Adipocyte (in vitro differentiated cells): ENCODE measurements around the gene PGAP3.

Experiments used
- DNase-seq: peaks from one replicate; pipeline ENCODE4 v3.0.0-alpha.2; 2015; ENCODE audit warnings: low read depth
- H3K27me3 ChIP-seq: replicated peaks from 2 replicates; pipeline ENCODE4 v1.7.0; 2013; ENCODE audit warnings: mild to moderate bottlenecking, low read length, moderate library complexity; ENCODE audit not compliant: control insufficient read depth, insufficient read depth
- H3K36me3 ChIP-seq: 2 replicates; pipeline ENCODE4 v1.7.0; 2013; ENCODE audit warnings: low read length, mild to moderate bottlenecking, moderate library complexity; ENCODE audit not compliant: control insufficient read depth, insufficient read depth, severe bottlenecking
- H3K4me1 ChIP-seq: 2 replicates; pipeline ENCODE4 v1.7.0; 2013; ENCODE audit warnings: mild to moderate bottlenecking, low read length, moderate library complexity; ENCODE audit not compliant: control insufficient read depth, insufficient read depth
- H3K4me3 ChIP-seq: 2 replicates; pipeline ENCODE4 v1.7.0; 2013; ENCODE audit warnings: mild to moderate bottlenecking, low read length, moderate library complexity
- H3K9ac ChIP-seq: 2 replicates; pipeline ENCODE4 v1.7.0; 2013; ENCODE audit warnings: mild to moderate bottlenecking, low read length, moderate library complexity
- H3K9me3 ChIP-seq: 2 replicates; pipeline ENCODE4 v1.7.0; 2013; ENCODE audit warnings: mild to moderate bottlenecking, low read length, moderate library complexity; ENCODE audit not compliant: control insufficient read depth

Gene PGAP3

DNA sequence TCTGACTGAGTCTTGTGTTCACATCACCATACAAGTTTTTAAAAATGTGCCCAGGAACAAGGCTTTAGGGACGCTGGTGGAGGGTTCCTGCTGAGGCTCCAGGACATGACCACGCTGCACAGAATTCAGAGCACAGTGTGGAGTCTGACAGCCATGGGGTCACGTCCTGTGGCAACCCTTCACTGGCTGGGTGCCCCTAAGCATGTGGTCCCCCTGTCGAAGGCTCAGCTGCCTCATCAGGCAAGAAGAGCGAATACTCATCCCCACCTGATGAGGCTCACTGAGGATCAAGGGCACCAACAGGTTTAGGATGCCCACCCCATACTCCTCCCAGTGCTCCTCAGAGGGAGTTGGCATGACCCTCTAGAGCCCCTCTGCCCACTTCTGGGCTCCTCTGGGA is 13.7 kb downstream of the PGAP3 start:
- no peak for DNase-seq
- Histone ChIP-seq H3K36me3 (no peaks in the 10 kb centered on the region), H3K9ac (no peak overlapping the region), H3K27me3 (peaks cover 36% of the 10 kb centered on the region), H3K4me1 (peaks cover 12% of the 10 kb centered on the region), H3K4me3 (no peak overlapping the region), H3K9me3 (no peaks in the 10 kb centered on the region)

DNA sequence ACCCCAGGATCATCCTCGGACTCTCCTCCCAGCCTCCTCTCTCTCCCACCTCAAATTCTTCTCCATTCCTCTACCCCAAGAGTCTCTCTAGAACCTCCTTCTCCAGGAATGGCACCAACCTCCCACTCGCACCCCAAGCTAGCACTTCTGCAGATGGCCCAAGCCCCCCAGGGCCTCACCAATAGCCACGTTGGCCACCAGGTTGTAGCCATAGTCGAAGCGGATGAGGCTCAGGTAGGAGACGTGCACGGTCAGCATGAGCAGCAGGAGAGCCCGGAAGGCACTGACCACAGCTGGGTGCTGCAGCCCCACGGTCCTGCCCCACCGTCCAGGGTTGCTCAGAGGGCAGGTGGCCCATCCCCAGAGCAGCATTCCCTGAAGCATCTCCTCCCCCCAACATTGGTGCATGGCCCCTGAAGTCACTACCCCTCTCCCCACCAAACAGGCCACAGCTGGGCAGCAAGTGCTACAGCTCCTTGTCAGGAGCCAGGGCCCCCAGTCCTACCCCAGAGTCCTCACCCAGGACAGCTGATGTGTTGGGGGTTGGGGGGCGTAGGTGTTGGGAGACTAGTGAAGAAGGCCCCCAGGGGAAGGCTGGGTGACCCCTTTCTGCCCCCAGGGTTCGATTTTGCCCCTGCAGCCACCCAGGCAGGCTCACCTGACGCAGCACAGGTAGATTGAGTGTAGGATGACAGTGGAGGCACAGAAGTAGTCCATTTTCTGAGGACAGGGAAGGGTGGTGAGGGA is 14.3 kb downstream of the PGAP3 start:
- Histone ChIP-seq H3K9ac (no peak overlapping the region), H3K27me3 (peaks cover 42% of the 10 kb centered on the region), H3K4me3 (no peak overlapping the region), H3K4me1 (peaks cover 12% of the 10 kb centered on the region), H3K36me3 (no peaks in the 10 kb centered on the region), H3K9me3 (no peaks in the 10 kb centered on the region)
- DNase-seq: no peak

DNA sequence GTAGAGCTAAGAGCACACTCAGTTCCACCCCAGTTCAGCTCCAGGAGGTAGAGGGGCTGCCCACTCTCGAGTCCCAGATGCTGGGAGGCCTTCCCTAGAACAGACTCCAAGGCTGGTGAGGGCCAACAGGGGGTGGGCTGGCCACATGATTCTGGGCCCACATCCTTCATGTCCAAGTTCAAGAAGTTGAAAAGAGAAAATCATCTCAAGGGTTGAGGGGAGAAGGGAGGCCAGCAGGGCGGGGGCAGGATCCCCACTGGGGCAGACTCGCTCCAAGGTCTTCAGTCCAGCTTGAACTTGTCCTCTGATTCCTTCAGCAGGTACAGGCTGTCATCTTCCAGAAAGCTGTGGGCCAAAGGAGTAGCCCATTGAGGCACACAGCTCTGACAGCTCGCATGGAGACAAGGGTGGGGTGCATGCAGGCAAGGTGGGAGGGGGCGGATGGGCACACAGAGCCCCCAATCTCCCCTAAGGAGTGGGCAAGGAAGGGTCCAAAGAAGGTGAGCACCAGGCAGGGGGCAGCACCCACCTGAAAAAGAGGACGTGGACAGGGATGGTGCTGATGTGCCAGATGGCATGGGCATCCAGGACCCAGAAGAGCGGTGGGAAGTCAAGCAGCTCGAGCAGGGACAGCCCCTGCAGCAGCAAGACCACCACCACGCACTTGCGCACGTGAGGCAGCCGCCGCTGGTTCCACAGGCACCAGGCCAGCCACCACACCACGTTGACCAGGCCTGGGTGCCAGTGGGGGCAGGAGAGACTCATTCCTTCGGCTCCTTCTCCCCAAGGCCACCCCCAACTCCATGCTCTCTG is 15.1 kb downstream of the PGAP3 start:
- DNase-seq: no peak
- H3K9ac ChIP-seq: no peak overlapping the region
- peaks cover 43% of the 10 kb centered on the region for H3K27me3 ChIP-seq
- H3K36me3 ChIP-seq: no peaks in the 10 kb centered on the region
- H3K9me3 ChIP-seq: no peaks in the 10 kb centered on the region
- no peak overlapping the region for H3K4me3 ChIP-seq
- peaks cover 12% of the 10 kb centered on the region for H3K4me1 ChIP-seq

DNA sequence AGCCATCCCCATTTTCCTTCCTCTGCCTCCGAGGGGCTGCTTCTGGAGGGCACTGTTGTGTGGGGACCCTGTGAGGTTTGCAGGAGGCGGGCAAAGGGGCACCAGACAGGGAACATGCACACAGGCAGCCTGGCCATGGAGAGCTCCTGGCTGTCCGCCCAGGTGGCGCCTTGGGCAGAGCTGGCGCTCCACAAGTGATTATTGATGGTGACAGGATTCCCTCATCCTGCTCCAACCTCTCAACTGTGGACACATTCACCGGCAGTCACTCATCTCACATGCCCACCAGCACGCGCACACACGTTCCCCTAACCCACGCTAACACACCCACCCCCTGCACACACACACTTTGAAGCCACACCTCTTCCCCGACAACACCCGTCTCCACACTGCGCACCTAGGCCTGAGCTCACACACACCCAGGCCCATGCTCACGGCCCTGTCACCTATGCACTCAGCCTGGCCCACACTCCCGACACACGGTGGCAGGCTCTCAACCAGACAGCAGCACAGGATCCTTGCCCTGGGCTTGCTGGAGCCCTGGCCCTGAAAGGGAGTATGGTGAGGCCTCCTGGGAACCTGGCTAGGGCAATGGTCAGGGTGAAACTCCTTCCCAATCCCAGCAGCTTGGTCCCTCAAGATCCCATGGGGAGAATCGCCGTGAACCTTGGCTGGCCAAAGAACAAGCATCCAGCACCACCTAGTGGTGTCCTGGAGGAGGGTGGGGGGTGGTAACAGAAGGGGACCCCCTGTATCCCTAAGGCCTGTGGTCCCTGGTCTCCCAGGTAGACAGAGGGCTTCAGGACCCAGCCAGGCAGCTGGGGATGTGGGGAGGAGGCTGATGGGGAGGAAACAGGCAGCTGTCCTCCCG is 16.0 kb downstream of the PGAP3 start:
- no peaks in the 10 kb centered on the region for H3K36me3 ChIP-seq
- H3K4me3 ChIP-seq: no peak overlapping the region
- H3K9me3 ChIP-seq: no peaks in the 10 kb centered on the region
- H3K27me3 ChIP-seq: peaks cover 50% of the 10 kb centered on the region
- H3K9ac ChIP-seq: no peak overlapping the region
- DNase-seq: peak; percentile 49
- peaks cover 15% of the 10 kb centered on the region for H3K4me1 ChIP-seq

DNA sequence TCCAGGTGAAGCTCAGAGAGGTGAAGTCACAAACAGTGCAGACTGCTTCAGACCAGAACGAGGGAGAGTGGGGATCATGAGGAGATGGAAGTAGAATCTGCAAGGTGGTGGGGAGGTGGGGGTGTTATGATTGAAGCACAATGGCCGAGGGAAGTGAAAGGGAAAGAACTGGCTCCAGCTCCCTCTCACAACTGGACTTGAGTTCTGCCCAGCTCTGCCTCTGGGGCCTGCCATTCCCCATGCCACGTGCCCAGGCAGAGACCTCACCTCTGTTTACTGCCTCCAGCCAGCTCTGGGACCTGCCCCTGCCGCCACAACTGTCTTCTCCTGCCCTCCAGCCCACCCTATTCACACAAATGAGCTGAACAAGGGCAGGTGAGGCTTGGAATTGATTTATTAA is 17.1 kb downstream of the PGAP3 start:
- no peak for DNase-seq
- Histone ChIP-seq H3K27me3 (peaks cover 61% of the 10 kb centered on the region), H3K9me3 (no peaks in the 10 kb centered on the region), H3K36me3 (no peaks in the 10 kb centered on the region), H3K4me1 (peaks cover 16% of the 10 kb centered on the region), H3K4me3 (no peak overlapping the region), H3K9ac (no peak overlapping the region)

DNA sequence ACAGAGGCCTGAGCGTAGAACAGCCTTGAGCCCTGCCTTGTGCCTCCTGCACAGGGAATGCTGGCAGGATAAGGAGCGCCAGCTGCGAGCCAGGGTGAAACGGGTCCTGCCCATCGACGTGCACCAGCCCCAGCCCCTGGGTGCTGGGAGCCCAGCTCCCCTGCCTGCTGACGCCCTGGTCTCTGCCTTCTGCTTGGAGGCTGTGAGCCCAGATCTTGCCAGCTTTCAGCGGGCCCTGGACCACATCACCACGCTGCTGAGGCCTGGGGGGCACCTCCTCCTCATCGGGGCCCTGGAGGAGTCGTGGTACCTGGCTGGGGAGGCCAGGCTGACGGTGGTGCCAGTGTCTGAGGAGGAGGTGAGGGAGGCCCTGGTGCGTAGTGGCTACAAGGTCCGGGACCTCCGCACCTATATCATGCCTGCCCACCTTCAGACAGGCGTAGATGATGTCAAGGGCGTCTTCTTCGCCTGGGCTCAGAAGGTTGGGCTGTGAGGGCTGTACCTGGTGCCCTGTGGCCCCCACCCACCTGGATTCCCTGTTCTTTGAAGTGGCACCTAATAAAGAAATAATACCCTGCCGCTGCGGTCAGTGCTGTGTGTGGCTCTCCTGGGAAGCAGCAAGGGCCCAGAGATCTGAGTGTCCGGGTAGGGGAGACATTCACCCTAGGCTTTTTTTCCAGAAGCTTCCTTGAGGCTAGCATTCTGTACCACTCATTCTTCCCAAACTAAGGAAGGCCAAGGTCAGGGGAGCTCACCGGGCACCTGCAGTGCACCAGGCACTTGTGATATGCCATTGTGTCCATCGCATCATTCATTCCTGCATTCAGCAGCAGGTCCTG is 17.7 kb downstream of the PGAP3 start:
- no peak overlapping the region for H3K4me3 ChIP-seq
- no peak for DNase-seq
- H3K9ac ChIP-seq: no peak overlapping the region
- no peaks in the 10 kb centered on the region for H3K9me3 ChIP-seq
- no peaks in the 10 kb centered on the region for H3K36me3 ChIP-seq
- H3K4me1 ChIP-seq: peaks cover 10% of the 10 kb centered on the region
- H3K27me3 ChIP-seq: peaks cover 62% of the 10 kb centered on the region

DNA sequence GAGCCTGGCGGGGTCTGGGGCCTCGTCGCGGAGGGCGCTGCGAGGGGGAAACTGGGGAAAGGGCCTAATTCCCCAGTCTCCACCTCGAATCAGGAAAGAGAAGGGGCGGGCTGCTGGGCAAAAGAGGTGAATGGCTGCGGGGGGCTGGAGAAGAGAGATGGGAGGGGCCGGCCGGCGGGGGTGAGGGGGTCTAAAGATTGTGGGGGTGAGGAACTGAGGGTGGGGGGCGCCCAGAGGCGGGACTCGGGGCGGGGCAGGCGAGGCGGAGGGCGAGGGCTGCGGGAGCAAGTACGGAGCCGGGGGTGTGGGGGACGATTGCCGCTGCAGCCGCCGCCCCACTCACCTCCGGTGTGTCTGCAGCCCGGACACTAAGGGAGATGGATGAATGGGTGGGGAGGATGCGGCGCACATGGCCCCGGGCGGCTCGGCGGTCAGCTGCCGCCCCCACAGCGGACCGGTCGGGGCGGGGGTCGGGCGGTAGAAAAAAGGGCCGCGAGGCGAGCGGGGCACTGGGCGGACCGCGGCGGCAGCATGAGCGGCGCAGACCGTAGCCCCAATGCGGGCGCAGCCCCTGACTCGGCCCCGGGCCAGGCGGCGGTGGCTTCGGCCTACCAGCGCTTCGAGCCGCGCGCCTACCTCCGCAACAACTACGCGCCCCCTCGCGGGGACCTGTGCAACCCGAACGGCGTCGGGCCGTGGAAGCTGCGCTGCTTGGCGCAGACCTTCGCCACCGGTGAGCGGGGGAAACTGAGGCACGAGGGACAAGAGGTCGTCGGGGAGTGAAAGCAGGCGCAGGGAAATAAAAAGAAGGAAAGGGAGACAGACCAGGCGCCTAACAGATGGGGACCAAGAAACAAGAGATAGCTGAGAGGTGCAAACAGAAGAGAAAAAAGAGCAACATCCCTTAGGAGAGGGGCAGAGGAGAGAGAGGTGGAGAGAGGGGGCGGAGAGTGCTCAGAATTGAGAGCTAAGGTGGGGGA is 19.6 kb downstream of the PGAP3 start, which contains the start of gene PNMT:
PNMT (plus strand) TSS at position 509 of the 980 bp plus-strand sequence; CDS start at position 532, 23 bp downstream.
- DNase-seq: peak; percentile 86
- peaks cover 62% of the 10 kb centered on the region for H3K27me3 ChIP-seq

DNA sequence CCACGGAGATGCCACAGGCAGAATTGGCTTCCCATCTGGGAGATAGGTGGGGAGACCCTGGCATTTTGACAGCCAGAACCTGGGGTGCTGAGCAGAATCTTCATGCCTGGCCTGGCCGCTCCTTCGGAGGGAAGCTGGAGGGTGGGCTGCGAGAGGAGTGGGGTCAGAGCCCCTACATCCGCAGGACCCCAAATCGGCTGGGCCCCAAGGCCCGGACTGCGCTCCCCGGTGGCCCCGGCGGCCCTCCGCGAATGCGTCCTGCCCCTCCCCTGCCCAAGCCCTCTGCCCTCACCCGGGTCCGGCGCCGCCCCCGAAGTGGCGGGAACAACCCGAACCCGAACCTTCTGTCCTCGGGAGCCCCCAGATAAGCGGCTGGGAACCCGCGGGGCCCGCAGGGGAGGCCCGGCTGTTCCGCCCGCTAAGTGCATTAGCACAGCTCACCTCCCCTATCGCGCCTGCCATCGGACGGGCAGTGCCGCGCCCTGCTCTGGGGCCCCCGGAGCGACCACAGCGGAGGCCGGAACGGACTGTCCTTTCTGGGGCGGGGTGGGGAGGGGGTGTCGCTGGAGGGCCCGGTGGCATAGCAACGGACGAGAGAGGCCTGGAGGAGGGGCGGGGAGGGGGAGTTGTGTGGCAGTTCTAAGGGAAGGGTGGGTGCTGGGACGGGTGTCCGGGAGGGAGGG is 20.5 kb downstream of the PGAP3 start:
- Histone ChIP-seq H3K9me3 (no peaks in the 10 kb centered on the region), H3K9ac (no peak overlapping the region), H3K36me3 (peaks cover 4% of the 10 kb centered on the region), H3K4me1 (peaks cover 10% of the 10 kb centered on the region), H3K27me3 (peaks cover 58% of the 10 kb centered on the region), H3K4me3 (no peak overlapping the region)
- DNase-seq: no peak

More for the DNA sequence above, 19.6 kb downstream of the PGAP3 start, which contains the start of gene PNMT:
- Histone ChIP-seq H3K4me1 (peaks cover 10% of the 10 kb centered on the region), H3K9me3 (no peaks in the 10 kb centered on the region), H3K36me3 (no peaks in the 10 kb centered on the region), H3K4me3 (no peak within 1 kb of the TSS), H3K9ac (no peak within 1 kb of the TSS)

DNA sequence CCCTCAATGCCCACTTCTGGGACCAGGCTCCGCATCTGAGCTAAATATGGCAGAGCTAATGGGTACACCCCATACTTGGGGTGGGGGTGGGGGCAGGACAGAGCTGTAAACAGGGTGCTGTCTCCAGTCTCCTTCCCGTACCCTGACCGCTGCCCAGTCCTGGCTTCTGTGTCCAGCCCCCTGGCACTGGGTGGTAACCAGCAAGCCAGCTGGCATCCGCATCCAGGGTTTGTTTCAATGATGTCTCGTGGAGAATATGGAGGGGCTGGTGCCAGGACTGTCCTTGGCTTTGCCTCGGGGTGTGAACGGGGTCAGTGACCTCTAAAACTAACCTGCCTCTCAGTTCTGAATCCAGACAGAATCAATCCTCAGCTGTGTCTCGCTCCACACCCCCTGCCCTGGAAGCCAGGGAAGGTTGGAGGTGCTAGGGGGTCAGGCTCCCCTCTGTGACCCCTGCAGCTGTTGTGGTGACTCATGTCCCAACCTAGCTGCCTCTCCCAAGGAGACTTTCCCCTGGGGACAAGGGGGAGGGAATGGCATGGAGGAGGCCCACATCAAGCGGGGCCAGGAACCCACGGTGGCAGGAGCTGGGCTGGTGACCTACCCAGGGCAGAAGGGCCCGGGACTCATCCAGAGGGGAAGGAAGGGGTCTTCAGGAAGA is 21.1 kb downstream of the PGAP3 start:
- Histone ChIP-seq H3K27me3 (peaks cover 52% of the 10 kb centered on the region), H3K9ac (no peak overlapping the region), H3K9me3 (no peaks in the 10 kb centered on the region), H3K4me1 (peaks cover 6% of the 10 kb centered on the region), H3K4me3 (no peak overlapping the region), H3K36me3 (peaks cover 4% of the 10 kb centered on the region)
- no peak for DNase-seq
